ENCODE measurements around the gene TMEM267.

GRCh38 chr5:43469671-43470391, 13.8 kb downstream of the TMEM267 start:
- TF ChIP-seq CTCF (IDR thresholded peaks at IDR 0.05): no peak
- TF ChIP-seq POLR2A (IDR thresholded peaks at IDR 0.05): no peak
